Neural progenitor cell (in vitro differentiated cells): ENCODE results near the gene POP5.

ENCODE experiments used
- CTCF ChIP-seq: fragments of 200-600 bp; sonication (generic); IDR thresholded peaks from 2 replicates; pipeline ENCODE4 v1.5.1; 2017; ENCODE audit warnings: antibody characterized with exemption, mild to moderate bottlenecking
- EZH2 ChIP-seq: fragments of 200-600 bp; sonication (generic); IDR thresholded peaks from 2 replicates; pipeline ENCODE4 v1.6.1; 2017; ENCODE audit warnings: antibody characterized with exemption, mild to moderate bottlenecking, moderate library complexity

- TF ChIP-seq CTCF (peak; percentile 25), EZH2 (no peak)
These were observed 44.6 kb upstream of the POP5 start for GRCh38 chr12:120625557-120626419.
